Measurements from ENCODE around the gene LY6G5C. TPM values are rescaled to one million over a fixed set of nuclear protein-coding genes. Genes with fewer than 3 reads are reported as not detected.

The LY6G5C gene
- polyA plus RNA-seq, 1 donor from 2014 or later, result 3.2 TPM

DNA sequence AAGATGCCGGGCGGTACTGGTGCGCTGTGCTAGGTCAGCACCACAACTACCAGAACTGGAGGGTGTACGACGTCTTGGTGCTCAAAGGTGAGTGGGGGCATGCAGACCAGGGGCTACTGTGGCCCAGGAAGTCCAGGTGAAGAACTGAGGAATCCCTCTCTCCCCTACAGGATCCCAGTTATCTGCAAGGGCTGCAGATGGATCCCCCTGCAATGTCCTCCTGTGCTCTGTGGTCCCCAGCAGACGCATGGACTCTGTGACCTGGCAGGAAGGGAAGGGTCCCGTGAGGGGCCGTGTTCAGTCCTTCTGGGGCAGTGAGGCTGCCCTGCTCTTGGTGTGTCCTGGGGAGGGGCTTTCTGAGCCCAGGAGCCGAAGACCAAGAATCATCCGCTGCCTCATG is 26.8 kb upstream of the LY6G5C start:
- H3K9me3 Mint-ChIP-seq, result no peaks in the 10 kb centered on the region
- peaks cover 14 to 21% (median 17%) of the 10 kb centered on the region in 3 donors for H3K4me1 Mint-ChIP-seq
- H3K27ac Mint-ChIP-seq, result no peak overlapping the region
- H3K27me3 Mint-ChIP-seq, result peaks cover 8% of the 10 kb centered on the region
- no peak overlapping the region for H3K4me3 Mint-ChIP-seq
- H3K36me3 Mint-ChIP-seq, result peaks cover 3% of the 10 kb centered on the region

DNA sequence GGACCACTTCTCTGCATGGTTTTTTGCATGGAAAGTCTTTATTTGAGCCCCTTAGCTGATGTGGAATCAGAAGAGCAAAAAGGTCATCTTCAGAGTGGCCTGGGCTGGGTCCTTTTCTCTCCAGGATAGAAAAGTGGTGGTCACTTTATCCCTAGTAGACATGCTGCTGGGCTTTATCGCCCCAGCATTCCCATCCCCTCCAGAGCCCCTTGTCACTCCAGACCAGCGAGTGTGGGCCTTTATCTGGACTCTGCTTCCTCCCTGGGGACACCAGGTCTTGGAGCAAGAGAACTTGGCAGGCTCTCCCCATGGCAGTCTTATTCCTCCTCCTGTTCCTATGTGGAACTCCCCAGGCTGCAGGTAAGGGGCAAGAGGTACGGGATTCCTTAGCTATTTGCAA is 25.7 kb upstream of the LY6G5C start, which contains the start of gene LY6G6F:
Gene LY6G6F (plus strand): TSS at position 268 of the 400 bp plus-strand sequence. CDS start 41 bp downstream, at position 309.
- Mint-ChIP-seq H3K9me3 (no peaks in the 10 kb centered on the region), H3K4me1 (peaks cover 5 to 22% (median 16%) of the 10 kb centered on the region in 3 donors), H3K27ac (peak within 1 kb of the TSS in 1 of 3 donors; percentile 10), H3K4me3 (peak within 1 kb of the TSS in 1 of 4 donors; percentile 42), H3K27me3 (peaks cover 4% of the 10 kb centered on the region), H3K36me3 (peaks cover 3% of the 10 kb centered on the region)

DNA sequence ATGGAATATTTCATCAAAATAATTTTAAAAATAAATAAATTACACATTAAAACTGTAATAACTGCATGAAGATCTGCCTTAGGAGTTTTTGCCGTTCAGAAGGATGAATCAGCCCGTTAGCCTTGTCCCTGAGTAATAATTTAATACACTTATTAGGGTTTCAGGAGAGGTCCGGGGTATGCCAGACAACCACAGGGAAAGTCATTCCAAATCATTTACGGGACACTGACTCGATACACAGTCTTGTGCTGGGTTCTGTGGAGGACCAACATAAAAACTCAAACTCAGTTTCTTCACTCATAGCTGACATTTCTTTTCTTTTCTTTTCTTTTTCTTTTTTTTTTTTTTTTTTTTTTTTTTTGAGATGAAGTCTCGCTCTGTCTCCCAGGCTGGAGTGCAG is 25.1 kb upstream of the LY6G5C start:
- Mint-ChIP-seq H3K36me3 (peaks cover 3% of the 10 kb centered on the region), H3K27me3 (peaks cover 4% of the 10 kb centered on the region), H3K9me3 (no peaks in the 10 kb centered on the region)

GRCh38 chr6:31702819-31703716 is 22.2 kb upstream of the LY6G5C start, which contains the start of gene ABHD16A:
ABHD16A (minus strand) TSS chr6:31703324; CDS start chr6:31703281, 43 bp downstream.
- H3K27ac Mint-ChIP-seq, result peak within 1 kb of the TSS; percentile 81 to 98 (median 98)
- H3K36me3 Mint-ChIP-seq, result no peaks in the 10 kb centered on the region
- H3K27me3 Mint-ChIP-seq, result no peaks in the 10 kb centered on the region
- no peaks in the 10 kb centered on the region for H3K9me3 Mint-ChIP-seq
- peak within 1 kb of the TSS; percentile 82 to 99 (median 98) for H3K4me3 Mint-ChIP-seq
- H3K4me1 Mint-ChIP-seq, result peaks cover 5 to 22% (median 13%) of the 10 kb centered on the region in 3 donors

More for the DNA sequence above, 25.1 kb upstream of the LY6G5C start:
- peaks cover 5 to 22% (median 17%) of the 10 kb centered on the region in 3 donors for H3K4me1 Mint-ChIP-seq
- no peak overlapping the region for H3K27ac Mint-ChIP-seq
- H3K4me3 Mint-ChIP-seq, result peak overlapping the region in 1 of 4 donors; percentile 42

GRCh38 chr6:31702405-31702818 is 21.5 kb upstream of the LY6G5C start:
- H3K4me3 Mint-ChIP-seq, result peak overlapping the region; percentile 82 to 99 (median 98)
- peaks cover 5 to 22% (median 13%) of the 10 kb centered on the region in 3 donors for H3K4me1 Mint-ChIP-seq

DNA sequence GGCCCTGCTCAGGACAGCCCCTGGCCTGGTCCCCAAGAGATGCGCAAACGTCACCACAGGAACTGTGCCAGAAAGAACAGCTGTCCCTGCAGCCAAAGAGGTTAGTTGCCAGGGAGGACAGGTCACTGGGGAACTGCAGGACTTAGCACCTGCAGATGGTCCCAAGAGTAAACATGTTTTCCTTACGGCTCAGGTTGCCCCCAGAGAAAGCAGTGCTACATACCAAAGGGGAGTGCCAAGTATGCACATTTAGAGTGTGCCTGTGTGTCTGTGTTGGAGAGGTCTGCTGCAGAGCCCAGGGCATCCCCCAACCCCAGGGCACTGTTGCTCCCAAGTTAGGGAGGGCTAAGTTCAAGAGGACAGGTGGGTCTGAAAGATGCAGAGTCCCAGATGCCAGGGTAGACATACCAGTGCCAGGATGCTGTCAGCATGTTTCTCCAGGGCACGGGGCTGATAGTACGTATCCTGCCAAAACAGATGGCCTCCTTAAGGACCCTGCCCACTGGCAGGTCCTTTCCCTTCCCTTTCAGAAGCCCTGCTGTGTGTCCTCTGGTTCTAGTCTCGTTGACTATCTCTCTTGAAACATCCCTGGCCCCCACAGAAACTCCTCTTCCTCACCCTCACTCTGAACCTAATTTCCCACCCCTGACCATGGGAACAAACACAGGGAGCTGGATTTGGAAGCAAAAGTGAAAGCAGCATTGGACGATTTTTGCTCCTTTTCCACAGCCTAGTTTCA is 21.0 kb upstream of the LY6G5C start:
- H3K27ac Mint-ChIP-seq, result peak overlapping the region; percentile 81 to 98 (median 98)
- peaks cover 5 to 22% (median 13%) of the 10 kb centered on the region in 3 donors for H3K4me1 Mint-ChIP-seq
- no peaks in the 10 kb centered on the region for H3K9me3 Mint-ChIP-seq
- H3K27me3 Mint-ChIP-seq, result no peaks in the 10 kb centered on the region
- no peaks in the 10 kb centered on the region for H3K36me3 Mint-ChIP-seq
- H3K4me3 Mint-ChIP-seq, result peak overlapping the region; percentile 82 to 99 (median 98)

More at GRCh38 chr6:31702405-31702818, 21.5 kb upstream of the LY6G5C start:
- peak overlapping the region; percentile 81 to 98 (median 98) for H3K27ac Mint-ChIP-seq
- H3K27me3 Mint-ChIP-seq, result no peaks in the 10 kb centered on the region
- no peaks in the 10 kb centered on the region for H3K9me3 Mint-ChIP-seq
- H3K36me3 Mint-ChIP-seq, result no peaks in the 10 kb centered on the region

- Mint-ChIP-seq H3K27ac (peak overlapping the region in 2 of 3 donors; percentile 8 to 67), H3K27me3 (no peaks in the 10 kb centered on the region), H3K4me3 (peak overlapping the region; percentile 41 to 99 (median 84)), H3K4me1 (peaks cover 5 to 22% (median 13%) of the 10 kb centered on the region in 3 donors), H3K9me3 (no peaks in the 10 kb centered on the region), H3K36me3 (no peaks in the 10 kb centered on the region)
These were observed 20.0 kb upstream of the LY6G5C start for GRCh38 chr6:31700740-31701401.

DNA sequence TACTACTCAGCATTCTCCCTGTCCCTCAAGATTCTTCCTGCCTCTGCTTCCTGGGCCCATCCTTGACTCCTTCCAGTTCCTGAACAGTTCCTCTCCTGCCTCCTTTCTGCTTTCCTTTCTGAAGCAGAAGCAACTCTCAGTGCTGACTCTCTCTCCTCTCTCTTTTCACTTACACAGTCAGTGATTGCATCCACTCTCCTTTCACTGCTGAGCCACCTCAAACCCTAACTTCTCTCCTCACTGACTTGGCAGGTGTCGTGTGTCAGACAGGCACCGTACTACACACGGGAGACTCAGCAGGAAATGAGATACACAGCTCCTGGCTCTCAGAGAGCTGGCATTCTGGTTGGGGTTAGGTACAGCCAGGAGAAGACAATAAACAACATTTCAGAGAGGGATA is 16.7 kb upstream of the LY6G5C start:
- peaks cover 0 to 18% (median 9%) of the 10 kb centered on the region in 3 donors for H3K4me1 Mint-ChIP-seq
- no peaks in the 10 kb centered on the region for H3K36me3 Mint-ChIP-seq
- H3K27me3 Mint-ChIP-seq, result no peaks in the 10 kb centered on the region
- H3K9me3 Mint-ChIP-seq, result no peaks in the 10 kb centered on the region
- H3K27ac Mint-ChIP-seq, result peak overlapping the region; percentile 1 to 39 (median 36)
- peak overlapping the region in 1 of 4 donors; percentile 41 for H3K4me3 Mint-ChIP-seq

- no peaks in the 10 kb centered on the region for H3K27me3 Mint-ChIP-seq
- H3K9me3 Mint-ChIP-seq, result no peaks in the 10 kb centered on the region
- peaks cover 8 to 17% (median 15%) of the 10 kb centered on the region in 3 donors for H3K4me1 Mint-ChIP-seq
- no peaks in the 10 kb centered on the region for H3K36me3 Mint-ChIP-seq
- no peak overlapping the region for H3K27ac Mint-ChIP-seq
- no peak overlapping the region for H3K4me3 Mint-ChIP-seq
These were observed 12.7 kb upstream of the LY6G5C start for GRCh38 chr6:31693535-31693934.

GRCh38 chr6:31692886-31693285 is 12.0 kb upstream of the LY6G5C start:
- Mint-ChIP-seq H3K27me3 (no peaks in the 10 kb centered on the region), H3K36me3 (no peaks in the 10 kb centered on the region), H3K4me1 (peaks cover 8 to 17% (median 16%) of the 10 kb centered on the region in 3 donors), H3K9me3 (no peaks in the 10 kb centered on the region), H3K4me3 (no peak overlapping the region), H3K27ac (peak overlapping the region in 1 of 3 donors; percentile 35)

GRCh38 chr6:31692353-31692752 is 11.5 kb upstream of the LY6G5C start:
- Mint-ChIP-seq H3K9me3 (no peaks in the 10 kb centered on the region), H3K27ac (no peak overlapping the region), H3K4me3 (no peak overlapping the region), H3K4me1 (peaks cover 8 to 18% (median 17%) of the 10 kb centered on the region in 3 donors), H3K36me3 (no peaks in the 10 kb centered on the region), H3K27me3 (no peaks in the 10 kb centered on the region)

DNA sequence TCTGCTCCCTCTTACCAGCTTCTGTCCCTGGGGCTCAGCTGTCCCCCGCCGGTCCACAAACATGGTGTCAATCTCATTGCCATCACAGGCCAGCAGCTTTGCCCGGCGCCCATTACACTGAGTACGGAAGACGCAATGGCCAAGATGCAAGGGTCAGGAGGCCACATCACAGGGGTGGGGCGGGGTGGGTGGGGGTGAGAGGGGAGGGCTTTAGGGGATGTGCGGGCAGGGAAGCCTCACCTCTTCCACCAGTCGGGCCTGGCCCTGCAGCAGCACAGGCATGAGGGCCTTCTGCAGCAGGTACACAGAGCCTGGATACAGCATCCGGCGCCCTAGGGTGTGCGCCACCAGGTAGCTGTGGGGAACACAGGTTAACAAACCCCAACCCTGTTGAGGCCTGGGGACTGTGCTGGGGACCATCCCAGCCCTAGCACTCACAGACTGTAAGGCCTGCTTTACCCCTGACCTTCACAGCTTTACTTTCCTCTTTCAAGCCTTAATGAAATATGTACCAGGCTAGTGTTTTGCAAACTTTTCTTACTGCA is 10.8 kb upstream of the LY6G5C start:
- no peak overlapping the region for H3K4me3 Mint-ChIP-seq

DNA sequence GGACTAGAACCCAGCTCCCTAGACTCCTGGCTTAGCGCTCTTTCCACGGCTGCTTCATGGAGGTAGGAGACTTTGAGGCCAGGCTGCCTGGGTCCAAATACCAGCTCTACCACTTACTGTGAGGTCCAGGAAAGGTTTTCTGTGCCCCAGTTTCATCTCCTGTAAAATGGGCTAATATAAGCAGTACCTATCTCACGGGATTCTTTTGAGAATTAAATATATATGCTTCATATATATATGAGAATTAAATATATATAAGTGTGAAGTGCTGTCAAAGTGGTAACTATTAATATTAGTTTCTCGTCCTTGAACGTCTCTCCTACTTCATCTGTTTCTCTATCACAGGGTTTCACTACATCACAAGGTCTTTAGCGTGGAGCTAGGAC is 10.2 kb upstream of the LY6G5C start:
- Mint-ChIP-seq H3K9me3 (no peaks in the 10 kb centered on the region), H3K36me3 (no peaks in the 10 kb centered on the region), H3K27me3 (no peaks in the 10 kb centered on the region), H3K27ac (no peak overlapping the region), H3K4me3 (no peak overlapping the region), H3K4me1 (peaks cover 8 to 19% (median 17%) of the 10 kb centered on the region in 3 donors)

More for the DNA sequence above, 10.8 kb upstream of the LY6G5C start:
- Mint-ChIP-seq H3K4me1 (peaks cover 8 to 19% (median 17%) of the 10 kb centered on the region in 3 donors), H3K36me3 (no peaks in the 10 kb centered on the region), H3K9me3 (no peaks in the 10 kb centered on the region), H3K27ac (no peak overlapping the region), H3K27me3 (no peaks in the 10 kb centered on the region)

All from IgD-negative memory B cell (primary cell).